ENCODE results near the gene CLRN1.

- TF ChIP-seq EZH2 (IDR thresholded peaks at IDR 0.05; ENCODE audit: borderline replicate concordance): no peak
- TF ChIP-seq CTCF (IDR thresholded peaks at IDR 0.05; ENCODE audit: poor library complexity): no peak
- no peak for TF ChIP-seq EZH2phosphoT487 (IDR thresholded peaks at IDR 0.05; ENCODE audit: low read depth, severe bottlenecking, unreplicated experiment)
These were observed 67.2 kb downstream of the CLRN1 start, which contains the start of gene MINDY4B for GRCh38 chr3:150905339-150905738.

Measured in hepatocyte (in vitro differentiated cells).